ENCODE results near the gene CES4A.

Gene CES4A

DNA sequence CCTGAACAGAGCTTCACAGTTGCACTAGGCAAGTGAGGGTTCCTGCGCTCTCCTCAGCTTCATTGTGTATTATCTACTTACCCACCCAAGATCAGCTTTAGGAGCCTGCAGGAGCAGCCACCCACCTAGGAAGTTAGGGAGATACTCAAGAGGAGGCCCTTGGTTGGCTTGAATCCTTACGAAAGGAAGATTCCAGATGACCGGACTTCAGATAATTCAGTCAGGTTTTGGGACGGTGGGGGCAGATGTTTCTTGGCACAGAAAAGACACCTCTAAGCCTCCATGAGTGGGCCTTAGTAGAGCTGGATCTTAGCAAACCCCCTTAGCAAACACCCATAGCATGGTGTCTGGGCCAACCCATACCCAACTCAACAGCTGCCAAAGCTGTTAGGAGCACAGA is 38.2 kb downstream of the CES4A start:
- no peaks in the 10 kb centered on the region for H3K9me3 ChIP-seq (ENCODE audit: low read length)
- H3K9ac ChIP-seq (ENCODE audit: low read length): no peak overlapping the region
- no peaks in the 10 kb centered on the region for H3K27me3 ChIP-seq (ENCODE audit: control insufficient read depth in 1 of 2, insufficient read depth in 2 of 2, low read length in 2 of 2)
- no peak overlapping the region for H3K27ac ChIP-seq (ENCODE audit: low read depth, low read length)
- H3K4me3 ChIP-seq (ENCODE audit: low read depth in 1 of 2, low read length in 2 of 2): no peak overlapping the region
- no peaks in the 10 kb centered on the region for H3K36me3 ChIP-seq (ENCODE audit: insufficient read depth, low read length)
- H3K4me1 ChIP-seq (ENCODE audit: insufficient read depth, low read length): peaks cover 14% of the 10 kb centered on the region

DNA sequence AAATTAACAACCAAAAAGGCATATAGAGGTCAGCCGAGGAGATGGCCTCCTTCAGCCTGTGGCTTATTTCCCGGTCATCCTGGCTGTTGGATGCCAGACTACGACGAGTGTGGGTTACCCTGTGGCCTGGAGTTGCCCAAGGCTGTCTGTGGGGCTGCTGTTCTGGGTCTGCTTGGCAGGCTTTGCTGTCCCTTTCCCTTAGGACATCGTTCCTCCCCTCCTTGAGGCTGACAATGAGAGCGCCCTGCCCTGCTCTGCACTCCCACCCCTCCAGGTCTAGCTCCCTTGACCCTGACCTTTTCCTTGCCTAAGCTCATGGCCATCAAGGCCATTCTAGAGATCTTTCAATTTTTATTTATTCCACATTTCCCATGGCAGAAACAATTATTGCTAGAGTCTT is 38.7 kb downstream of the CES4A start:
- Histone ChIP-seq H3K9me3 (ENCODE audit: low read length) (no peaks in the 10 kb centered on the region), H3K4me1 (ENCODE audit: insufficient read depth, low read length) (peaks cover 14% of the 10 kb centered on the region), H3K4me3 (ENCODE audit: low read depth in 1 of 2, low read length in 2 of 2) (no peak overlapping the region), H3K27me3 (ENCODE audit: control insufficient read depth in 1 of 2, insufficient read depth in 2 of 2, low read length in 2 of 2) (no peaks in the 10 kb centered on the region), H3K27ac (ENCODE audit: low read depth, low read length) (no peak overlapping the region), H3K9ac (ENCODE audit: low read length) (no peak overlapping the region), H3K36me3 (ENCODE audit: insufficient read depth, low read length) (no peaks in the 10 kb centered on the region)

- H3K9ac ChIP-seq (ENCODE audit: low read length): peak overlapping the region; percentile 95
- no peaks in the 10 kb centered on the region for H3K9me3 ChIP-seq (ENCODE audit: low read length)
- H3K4me3 ChIP-seq (ENCODE audit: low read depth in 1 of 2, low read length in 2 of 2): peak overlapping the region; percentile 52 to 80
- H3K27me3 ChIP-seq (ENCODE audit: control insufficient read depth in 1 of 2, insufficient read depth in 2 of 2, low read length in 2 of 2): no peaks in the 10 kb centered on the region
- H3K27ac ChIP-seq (ENCODE audit: low read depth, low read length): peak overlapping the region; percentile 98
- peaks cover 14% of the 10 kb centered on the region for H3K4me1 ChIP-seq (ENCODE audit: insufficient read depth, low read length)
- no peaks in the 10 kb centered on the region for H3K36me3 ChIP-seq (ENCODE audit: insufficient read depth, low read length)
Measured at GRCh38 chr16:67028167-67028695, 39.8 kb downstream of the CES4A start.

DNA sequence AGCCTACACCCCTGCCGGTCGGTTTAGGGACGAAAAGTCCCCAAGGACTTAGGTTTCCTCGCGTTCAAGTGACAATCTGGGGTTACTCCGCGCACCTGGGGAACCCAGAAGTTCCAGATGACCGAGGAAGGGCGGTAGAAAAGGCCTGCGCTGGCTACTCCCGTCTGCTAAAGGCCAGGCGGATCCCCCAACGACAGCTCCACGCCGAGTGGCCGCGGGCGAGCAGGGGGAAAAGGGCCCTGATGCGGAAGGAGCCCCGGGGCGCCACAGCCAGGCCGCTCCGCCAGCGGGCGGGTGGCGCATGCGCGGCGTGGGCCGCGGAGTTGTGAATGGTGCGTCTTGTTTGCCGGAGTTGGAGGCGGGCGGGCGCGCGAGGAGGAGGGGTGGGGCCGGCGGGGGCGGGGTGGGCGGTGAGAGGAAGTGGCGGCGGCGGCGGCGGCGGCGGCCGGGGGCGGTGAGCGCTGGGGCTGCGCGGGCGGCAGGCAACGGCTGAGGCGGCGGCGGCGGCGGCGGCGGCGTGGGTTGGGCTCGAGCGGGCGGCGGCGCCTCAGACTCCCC is 40.4 kb downstream of the CES4A start, which contains the start of gene CBFB:
Gene CBFB (plus strand): TSS at position 454 of the 558 bp plus-strand sequence. CDS start 259 bp downstream, outside the sequence.
- Histone ChIP-seq H3K4me1 (ENCODE audit: insufficient read depth, low read length) (peaks cover 14% of the 10 kb centered on the region), H3K9me3 (ENCODE audit: low read length) (no peaks in the 10 kb centered on the region), H3K9ac (ENCODE audit: low read length) (peak within 1 kb of the TSS; percentile 95), H3K36me3 (ENCODE audit: insufficient read depth, low read length) (no peaks in the 10 kb centered on the region), H3K27ac (ENCODE audit: low read depth, low read length) (peak within 1 kb of the TSS; percentile 98), H3K27me3 (ENCODE audit: control insufficient read depth in 1 of 2, insufficient read depth in 2 of 2, low read length in 2 of 2) (no peaks in the 10 kb centered on the region), H3K4me3 (ENCODE audit: low read depth in 1 of 2, low read length in 2 of 2) (peak within 1 kb of the TSS; percentile 80 to 87)

GRCh38 chr16:67029254-67030096 is 41.1 kb downstream of the CES4A start:
- H3K27me3 ChIP-seq (ENCODE audit: control insufficient read depth in 1 of 2, insufficient read depth in 2 of 2, low read length in 2 of 2): no peaks in the 10 kb centered on the region
- no peaks in the 10 kb centered on the region for H3K9me3 ChIP-seq (ENCODE audit: low read length)
- H3K9ac ChIP-seq (ENCODE audit: low read length): peak overlapping the region; percentile 57
- H3K4me3 ChIP-seq (ENCODE audit: low read depth in 1 of 2, low read length in 2 of 2): peak overlapping the region; percentile 56 to 87
- peak overlapping the region; percentile 91 for H3K27ac ChIP-seq (ENCODE audit: low read depth, low read length)
- no peaks in the 10 kb centered on the region for H3K36me3 ChIP-seq (ENCODE audit: insufficient read depth, low read length)
- H3K4me1 ChIP-seq (ENCODE audit: insufficient read depth, low read length): peaks cover 16% of the 10 kb centered on the region

GRCh38 chr16:67030221-67030962 is 42.0 kb downstream of the CES4A start:
- Histone ChIP-seq H3K9ac (ENCODE audit: low read length) (peak overlapping the region; percentile 57), H3K9me3 (ENCODE audit: low read length) (no peaks in the 10 kb centered on the region), H3K27me3 (ENCODE audit: control insufficient read depth in 1 of 2, insufficient read depth in 2 of 2, low read length in 2 of 2) (no peaks in the 10 kb centered on the region), H3K36me3 (ENCODE audit: insufficient read depth, low read length) (no peaks in the 10 kb centered on the region), H3K27ac (ENCODE audit: low read depth, low read length) (peak overlapping the region; percentile 91), H3K4me3 (ENCODE audit: low read depth in 1 of 2, low read length in 2 of 2) (peak overlapping the region; percentile 56 to 87), H3K4me1 (ENCODE audit: insufficient read depth, low read length) (peaks cover 18% of the 10 kb centered on the region)

GRCh38 chr16:67034487-67034886 is 46.1 kb downstream of the CES4A start:
- Histone ChIP-seq H3K9ac (ENCODE audit: low read length) (no peak overlapping the region), H3K36me3 (ENCODE audit: insufficient read depth, low read length) (peaks cover 12% of the 10 kb centered on the region), H3K27me3 (ENCODE audit: control insufficient read depth in 1 of 2, insufficient read depth in 2 of 2, low read length in 2 of 2) (no peaks in the 10 kb centered on the region), H3K4me3 (ENCODE audit: low read depth in 1 of 2, low read length in 2 of 2) (no peak overlapping the region), H3K4me1 (ENCODE audit: insufficient read depth, low read length) (peaks cover 17% of the 10 kb centered on the region), H3K9me3 (ENCODE audit: low read length) (no peaks in the 10 kb centered on the region), H3K27ac (ENCODE audit: low read depth, low read length) (no peak overlapping the region)

DNA sequence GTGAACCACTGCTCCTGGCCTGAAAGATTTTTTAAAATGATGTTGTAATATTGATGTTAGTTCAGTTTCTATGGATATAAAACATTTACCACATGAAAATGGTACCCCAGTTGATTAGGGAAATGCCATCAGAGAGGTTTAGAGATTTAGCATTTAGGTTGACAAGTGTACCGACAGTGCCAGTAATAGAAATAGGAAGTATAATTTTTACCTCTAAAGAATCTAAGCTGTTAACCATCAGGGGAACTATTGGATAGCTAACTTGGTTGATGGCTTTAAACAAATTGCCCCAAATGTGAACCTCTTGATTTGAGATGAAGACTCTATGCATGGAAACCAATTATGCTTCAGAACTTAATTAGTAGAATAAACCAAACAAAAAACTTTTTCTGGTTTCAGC is 47.0 kb downstream of the CES4A start:
- Histone ChIP-seq H3K4me1 (ENCODE audit: insufficient read depth, low read length) (peaks cover 15% of the 10 kb centered on the region), H3K4me3 (ENCODE audit: low read depth in 1 of 2, low read length in 2 of 2) (no peak overlapping the region), H3K9me3 (ENCODE audit: low read length) (no peaks in the 10 kb centered on the region), H3K36me3 (ENCODE audit: insufficient read depth, low read length) (peaks cover 12% of the 10 kb centered on the region), H3K27ac (ENCODE audit: low read depth, low read length) (no peak overlapping the region), H3K9ac (ENCODE audit: low read length) (no peak overlapping the region), H3K27me3 (ENCODE audit: control insufficient read depth in 1 of 2, insufficient read depth in 2 of 2, low read length in 2 of 2) (no peaks in the 10 kb centered on the region)

DNA sequence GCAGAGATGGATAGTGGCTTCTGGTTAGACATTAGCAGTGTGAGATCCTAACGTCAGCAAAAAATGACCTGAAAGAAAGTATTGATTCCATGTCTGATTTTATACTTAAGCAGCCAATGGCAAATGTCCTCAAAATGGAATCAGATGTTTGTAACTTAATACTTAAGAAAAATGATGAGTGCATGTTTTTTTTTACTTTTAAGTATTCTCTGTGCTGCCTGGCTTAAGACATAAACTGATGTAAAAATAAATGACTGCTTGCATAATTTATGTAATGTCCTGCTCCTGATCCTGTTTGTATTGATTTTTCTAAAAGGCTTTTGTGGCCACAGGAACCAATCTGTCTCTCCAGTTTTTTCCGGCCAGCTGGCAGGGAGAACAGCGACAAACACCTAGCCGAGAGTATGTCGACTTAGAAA is 47.9 kb downstream of the CES4A start:
- Histone ChIP-seq H3K4me3 (ENCODE audit: low read depth in 1 of 2, low read length in 2 of 2) (no peak overlapping the region), H3K9ac (ENCODE audit: low read length) (no peak overlapping the region), H3K4me1 (ENCODE audit: insufficient read depth, low read length) (peaks cover 10% of the 10 kb centered on the region), H3K27ac (ENCODE audit: low read depth, low read length) (no peak overlapping the region), H3K36me3 (ENCODE audit: insufficient read depth, low read length) (peaks cover 12% of the 10 kb centered on the region), H3K27me3 (ENCODE audit: control insufficient read depth in 1 of 2, insufficient read depth in 2 of 2, low read length in 2 of 2) (no peaks in the 10 kb centered on the region), H3K9me3 (ENCODE audit: low read length) (no peaks in the 10 kb centered on the region)

GRCh38 chr16:67039260-67040020 is 51.1 kb downstream of the CES4A start:
- no peak overlapping the region for H3K4me3 ChIP-seq (ENCODE audit: low read depth in 1 of 2, low read length in 2 of 2)
- no peaks in the 10 kb centered on the region for H3K9me3 ChIP-seq (ENCODE audit: low read length)
- peaks cover 12% of the 10 kb centered on the region for H3K36me3 ChIP-seq (ENCODE audit: insufficient read depth, low read length)
- H3K27ac ChIP-seq (ENCODE audit: low read depth, low read length): no peak overlapping the region
- peaks cover 8% of the 10 kb centered on the region for H3K4me1 ChIP-seq (ENCODE audit: insufficient read depth, low read length)
- H3K9ac ChIP-seq (ENCODE audit: low read length): no peak overlapping the region
- no peaks in the 10 kb centered on the region for H3K27me3 ChIP-seq (ENCODE audit: control insufficient read depth in 1 of 2, insufficient read depth in 2 of 2, low read length in 2 of 2)

Data from muscle layer of colon (tissue), 2 donors.